GM20000 (cell line): ENCODE measurements around the gene ATG101.
A peak's percentile ranks its signal among the peaks of the same experiment; 100 is the strongest.

Source experiments
- DNase-seq: peaks from one replicate; pipeline ENCODE4 v3.0.0; 2012; ENCODE audit warnings: low spot score
- TF ChIP-seq, protein P1 (sequence below): IDR thresholded peaks from 2 replicates; pipeline ENCODE4 v1.5.1; 2012; ENCODE audit warnings: mild to moderate bottlenecking, control low read depth; ENCODE audit errors: extremely low read depth, missing control alignments

ATG101 gene

DNA sequence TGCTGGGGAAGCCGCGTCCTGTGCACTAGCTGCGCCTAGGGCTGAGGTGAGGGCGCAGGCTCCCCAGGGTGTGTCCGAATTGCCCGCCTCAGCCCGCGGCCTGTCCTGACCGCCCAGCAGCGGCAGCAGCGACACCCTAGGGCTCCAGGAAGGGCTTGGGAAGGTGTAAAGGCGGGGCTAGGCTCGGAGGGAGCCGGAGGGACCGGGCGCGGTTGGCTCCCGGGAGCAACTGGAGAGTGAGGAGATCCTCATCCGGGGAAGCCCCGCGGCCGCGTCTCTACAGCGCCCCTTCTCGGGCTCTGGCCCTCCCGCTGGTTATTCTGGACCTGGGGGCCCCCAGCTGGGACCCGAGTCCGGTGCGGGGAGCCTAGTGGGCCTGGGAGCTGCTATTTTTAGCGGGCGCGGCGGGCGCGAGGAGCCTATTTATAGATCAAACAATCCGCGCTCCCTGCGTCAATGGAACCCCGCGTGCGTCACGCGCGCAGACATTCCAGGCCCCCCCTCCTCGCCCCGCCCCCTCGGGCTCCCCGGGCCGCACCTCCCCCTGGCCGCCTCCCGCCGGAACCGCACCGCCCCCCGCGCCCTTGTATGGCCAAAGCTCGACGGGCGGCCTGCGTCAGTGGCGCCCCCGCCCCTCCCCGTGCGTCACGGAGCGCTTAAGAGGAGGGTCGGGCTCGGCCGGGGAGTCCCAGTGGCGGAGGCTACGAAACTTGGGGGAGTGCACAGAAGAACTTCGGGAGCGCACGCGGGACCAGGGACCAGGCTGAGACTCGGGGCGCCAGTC lies 18.8 kb upstream of the ATG101 start, which contains the start of gene NR4A1:
Gene NR4A1 (plus strand): TSS at position 685 of the 784 bp plus-strand sequence. CDS start 2,887 bp downstream, outside the sequence.
- TF ChIP-seq, protein P1, sequence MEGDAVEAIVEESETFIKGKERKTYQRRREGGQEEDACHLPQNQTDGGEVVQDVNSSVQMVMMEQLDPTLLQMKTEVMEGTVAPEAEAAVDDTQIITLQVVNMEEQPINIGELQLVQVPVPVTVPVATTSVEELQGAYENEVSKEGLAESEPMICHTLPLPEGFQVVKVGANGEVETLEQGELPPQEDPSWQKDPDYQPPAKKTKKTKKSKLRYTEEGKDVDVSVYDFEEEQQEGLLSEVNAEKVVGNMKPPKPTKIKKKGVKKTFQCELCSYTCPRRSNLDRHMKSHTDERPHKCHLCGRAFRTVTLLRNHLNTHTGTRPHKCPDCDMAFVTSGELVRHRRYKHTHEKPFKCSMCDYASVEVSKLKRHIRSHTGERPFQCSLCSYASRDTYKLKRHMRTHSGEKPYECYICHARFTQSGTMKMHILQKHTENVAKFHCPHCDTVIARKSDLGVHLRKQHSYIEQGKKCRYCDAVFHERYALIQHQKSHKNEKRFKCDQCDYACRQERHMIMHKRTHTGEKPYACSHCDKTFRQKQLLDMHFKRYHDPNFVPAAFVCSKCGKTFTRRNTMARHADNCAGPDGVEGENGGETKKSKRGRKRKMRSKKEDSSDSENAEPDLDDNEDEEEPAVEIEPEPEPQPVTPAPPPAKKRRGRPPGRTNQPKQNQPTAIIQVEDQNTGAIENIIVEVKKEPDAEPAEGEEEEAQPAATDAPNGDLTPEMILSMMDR = peak; percentile 14
- peak; percentile 98 for DNase-seq

DNA sequence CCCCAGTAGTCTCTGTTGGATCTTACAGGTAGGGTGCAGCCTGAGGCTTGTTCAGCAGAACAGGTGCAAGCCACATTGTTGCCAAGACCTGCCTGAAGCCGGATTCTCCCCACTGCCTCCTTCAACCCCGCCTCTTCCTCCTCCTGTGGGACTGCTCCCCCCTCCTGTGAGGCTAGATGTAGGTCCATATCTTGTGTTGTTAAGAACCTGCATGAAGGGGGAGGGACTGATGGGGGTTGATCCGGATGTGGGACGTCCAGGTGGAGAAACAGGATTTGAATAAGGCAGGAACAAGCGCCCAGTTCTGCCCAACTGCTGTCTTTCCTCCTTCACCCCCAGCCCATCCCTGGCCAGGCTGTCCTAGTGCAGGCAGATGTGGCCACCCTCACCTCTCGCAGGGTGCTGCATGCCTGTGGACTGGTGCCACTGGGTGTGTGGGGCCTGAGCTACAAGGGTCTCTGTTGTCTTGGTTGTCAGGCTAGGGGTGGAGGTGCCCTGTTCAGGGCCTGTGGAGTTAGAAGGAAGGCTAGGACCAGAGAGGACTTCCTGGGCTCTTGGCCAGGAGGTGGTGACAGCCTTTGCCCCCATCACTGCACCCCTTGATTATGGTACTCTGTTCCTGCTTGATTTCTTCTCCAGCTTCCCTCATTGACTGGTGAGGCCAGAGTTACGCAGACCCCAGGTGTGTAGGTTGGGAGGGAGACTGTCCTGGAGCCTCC lies 17.2 kb upstream of the ATG101 start:
- TF ChIP-seq, protein P1 = no peak
- DNase-seq = no peak

DNA sequence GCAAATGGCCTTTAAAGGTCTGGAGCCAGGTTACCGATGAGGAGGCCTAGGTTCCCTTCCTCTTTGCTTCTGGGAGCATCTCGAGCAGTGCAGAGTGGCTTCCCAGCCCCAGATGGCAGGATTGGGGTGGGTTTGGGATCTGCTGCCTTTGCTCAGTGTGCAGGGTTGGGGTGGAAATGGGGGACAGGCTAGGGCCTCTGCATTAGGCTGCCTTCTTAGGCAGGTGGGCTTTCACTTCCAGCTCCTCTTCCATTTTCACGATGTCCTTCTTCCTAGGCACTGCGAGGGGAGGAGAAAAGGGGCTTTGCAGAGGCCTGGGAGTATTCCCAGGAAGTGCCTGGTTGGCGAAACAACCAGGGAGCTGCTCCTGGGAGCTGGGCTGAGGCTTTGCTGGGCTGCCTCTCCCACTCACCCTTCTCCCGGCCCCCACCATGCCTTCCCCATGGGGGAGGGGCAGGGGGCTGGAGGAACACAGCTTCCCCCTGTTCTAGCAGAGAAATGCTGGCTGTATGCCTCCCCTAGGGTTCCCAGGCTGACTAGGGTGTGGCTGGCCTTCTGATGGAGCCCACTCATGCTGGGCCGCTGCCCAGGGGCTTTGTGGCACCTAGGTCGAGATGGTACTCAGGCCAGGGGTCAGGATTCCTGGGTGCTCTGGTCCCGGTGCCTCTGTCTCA lies 16.1 kb upstream of the ATG101 start:
- DNase-seq = no peak
- TF ChIP-seq, protein P1 = no peak

GRCh38 chr12:52054231-52054832 lies 15.4 kb upstream of the ATG101 start:
- TF ChIP-seq, protein P1 = no peak
- no peak for DNase-seq

DNA sequence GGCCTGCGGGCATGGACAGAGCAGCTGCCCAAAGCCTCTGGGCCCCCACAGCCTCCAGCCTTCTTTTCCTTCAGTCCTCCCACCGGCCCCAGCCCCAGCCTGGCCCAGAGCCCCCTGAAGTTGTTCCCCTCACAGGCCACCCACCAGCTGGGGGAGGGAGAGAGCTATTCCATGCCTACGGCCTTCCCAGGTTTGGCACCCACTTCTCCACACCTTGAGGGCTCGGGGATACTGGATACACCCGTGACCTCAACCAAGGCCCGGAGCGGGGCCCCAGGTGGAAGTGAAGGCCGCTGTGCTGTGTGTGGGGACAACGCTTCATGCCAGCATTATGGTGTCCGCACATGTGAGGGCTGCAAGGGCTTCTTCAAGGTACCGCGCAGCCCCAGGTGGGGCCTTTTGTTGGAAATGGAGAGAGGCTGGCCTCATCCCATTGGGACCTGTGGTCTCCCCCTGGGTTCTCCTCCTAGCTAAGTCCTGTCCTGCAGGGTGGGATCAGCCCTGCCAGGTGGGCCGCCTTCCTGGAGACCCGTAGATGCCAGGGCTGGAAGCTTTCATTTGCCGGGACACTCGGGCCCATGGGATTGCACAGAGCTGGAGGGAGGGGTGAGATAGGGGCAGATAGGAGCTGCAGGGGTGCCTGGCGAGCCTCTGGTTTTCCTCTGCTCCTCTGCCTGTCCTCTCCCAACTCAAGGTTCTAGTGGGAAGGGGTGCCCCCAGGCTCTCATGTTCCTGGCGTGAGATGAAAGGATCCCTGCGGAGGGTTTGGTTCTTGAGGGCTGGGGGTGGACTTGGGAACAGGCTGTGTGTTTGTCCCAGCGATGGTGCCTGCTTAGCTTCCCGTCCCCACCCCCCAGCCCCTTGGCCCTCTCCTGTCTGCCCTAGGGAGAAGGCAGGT lies 14.7 kb upstream of the ATG101 start:
- TF ChIP-seq, protein P1 = no peak
- no peak for DNase-seq

- TF ChIP-seq, protein P1 = no peak
- no peak for DNase-seq
Measured at GRCh38 chr12:52055731-52056711, 13.8 kb upstream of the ATG101 start.
